Limb (tissue), 2 donors: Measurements from ENCODE around the gene CA10.

Experiments used
- DNase-seq, 2 donors: peaks; one replicate each; pipeline ENCODE4 v3.0.0-alpha.2; 2016; ENCODE audit errors: extremely low spot score in 2 of 2

CA10 gene

DNA sequence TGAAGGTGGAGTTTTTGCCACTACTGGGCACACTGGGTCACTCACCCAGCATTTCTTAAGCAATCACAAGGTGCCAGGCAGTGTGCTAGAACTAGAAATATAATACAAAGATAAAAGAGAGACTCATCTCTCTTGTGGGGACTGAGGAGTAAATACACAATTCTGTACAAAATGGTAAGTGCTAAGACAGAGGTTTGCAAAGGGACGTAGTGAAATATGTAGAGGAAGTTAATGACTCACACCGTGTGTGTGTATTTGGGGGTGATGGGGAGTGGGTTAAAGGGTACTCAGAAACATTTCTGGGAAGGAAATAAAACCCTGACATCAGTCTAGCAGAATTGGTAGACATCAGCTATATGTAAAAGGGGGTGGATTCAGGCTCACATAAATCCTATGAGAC is 389.3 kb downstream of the CA10 start:
- DNase-seq: no peak

DNA sequence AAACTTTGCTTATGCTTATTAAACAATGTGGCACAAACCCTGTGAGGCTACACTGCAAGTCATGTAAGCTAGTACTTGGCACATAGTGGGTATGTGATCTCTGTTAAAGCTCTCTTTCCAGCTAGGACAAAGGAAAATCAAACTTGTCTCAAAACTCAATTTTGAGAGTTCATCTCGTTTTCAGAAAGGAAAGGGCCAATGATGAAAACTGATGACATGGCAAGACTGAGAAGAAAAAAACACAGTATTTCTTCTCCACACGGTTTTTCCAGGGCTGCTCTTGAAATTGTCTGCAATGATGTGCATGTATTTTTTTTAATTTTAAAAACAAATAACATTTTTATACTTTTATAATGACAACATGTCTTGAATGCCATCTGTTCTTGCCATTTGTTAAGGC is 389.8 kb downstream of the CA10 start:
- no peak for DNase-seq

DNA sequence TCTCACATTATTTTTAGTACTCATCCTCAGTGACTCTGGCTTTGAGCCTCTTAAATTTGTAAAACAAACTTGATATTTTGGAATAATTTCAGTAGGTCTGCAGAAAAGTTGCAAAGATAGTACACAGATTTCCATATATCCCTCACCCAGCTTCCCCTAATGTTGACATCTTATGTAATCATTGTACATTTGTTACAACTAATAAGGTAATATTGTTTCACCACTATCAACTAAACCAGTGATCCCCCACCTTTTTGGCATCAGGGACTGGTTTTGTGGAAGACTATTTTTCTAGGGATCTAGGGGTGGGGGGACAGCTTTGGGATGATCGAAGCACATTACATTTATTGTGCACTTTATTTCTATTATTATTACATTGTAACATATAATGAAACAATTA is 391.2 kb downstream of the CA10 start:
- DNase-seq: no peak

DNA sequence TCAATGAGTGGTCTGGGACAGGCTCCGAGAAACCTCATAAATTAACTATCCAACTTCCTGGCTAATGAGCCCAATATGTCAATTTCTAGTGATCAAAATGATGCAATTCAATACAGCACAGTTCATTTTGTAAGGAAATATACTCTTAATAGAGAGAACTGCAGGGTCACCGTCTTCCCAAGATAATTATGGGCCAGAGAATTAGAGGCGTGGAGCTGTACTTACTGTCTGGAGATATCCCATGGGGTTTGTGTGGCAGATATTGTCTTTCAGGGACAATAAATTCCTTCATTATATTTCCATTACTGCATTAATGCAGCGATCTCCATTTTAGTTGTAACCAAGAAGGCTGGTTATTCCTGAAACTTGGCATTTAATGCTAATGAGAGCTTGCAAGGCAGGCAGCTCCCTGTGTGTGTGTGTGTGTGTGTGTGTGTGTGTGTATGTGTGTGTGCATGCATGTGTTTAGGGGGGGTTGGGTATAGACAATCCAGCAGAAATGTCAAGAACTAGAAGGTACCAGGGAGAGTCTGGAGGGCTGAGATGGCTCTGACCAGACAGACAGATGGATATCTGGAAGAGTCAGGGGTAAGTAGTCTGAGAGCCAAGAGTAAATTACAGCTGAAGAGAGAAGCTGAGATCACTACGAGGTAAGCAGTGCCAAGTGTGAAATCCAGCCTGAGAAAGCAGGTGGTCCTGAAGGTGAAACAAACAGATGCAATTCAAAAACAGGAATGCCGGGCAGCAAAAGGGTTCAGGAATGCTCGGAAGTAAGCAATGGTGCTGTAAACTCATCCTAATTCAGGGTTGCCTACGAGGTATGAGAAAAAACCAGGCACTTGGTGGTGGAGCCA is 393.0 kb downstream of the CA10 start:
- peak in 1 of 2 donors; percentile 40 for DNase-seq

DNA sequence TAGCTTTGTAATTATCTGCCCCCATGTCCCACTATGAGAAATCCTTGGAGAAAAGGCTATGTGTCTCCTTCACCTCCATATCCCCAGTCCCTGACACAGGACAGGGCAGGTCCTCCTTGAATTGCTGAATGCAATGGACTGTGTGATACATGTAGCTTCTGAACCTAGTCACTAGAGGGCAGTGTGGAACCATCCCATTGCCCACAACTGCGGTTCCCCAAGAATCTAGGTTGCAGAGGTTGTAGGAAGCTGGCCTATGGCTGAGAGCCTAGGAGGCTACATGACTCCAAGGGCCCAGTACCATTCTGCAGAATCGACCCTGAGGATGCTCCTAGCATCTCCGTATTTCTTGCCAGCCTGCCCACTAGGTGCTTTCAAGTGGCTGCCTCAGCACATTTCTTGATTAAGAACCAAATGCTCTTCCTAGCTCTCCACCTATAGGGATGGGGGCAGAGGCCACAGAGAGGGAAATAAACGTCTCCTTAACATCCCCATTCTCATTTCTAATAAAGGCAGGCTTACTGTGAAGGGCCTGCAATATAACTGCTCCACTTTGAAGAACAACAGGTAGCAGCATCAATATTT is 394.0 kb downstream of the CA10 start:
- DNase-seq: peak; percentile 74 to 77

DNA sequence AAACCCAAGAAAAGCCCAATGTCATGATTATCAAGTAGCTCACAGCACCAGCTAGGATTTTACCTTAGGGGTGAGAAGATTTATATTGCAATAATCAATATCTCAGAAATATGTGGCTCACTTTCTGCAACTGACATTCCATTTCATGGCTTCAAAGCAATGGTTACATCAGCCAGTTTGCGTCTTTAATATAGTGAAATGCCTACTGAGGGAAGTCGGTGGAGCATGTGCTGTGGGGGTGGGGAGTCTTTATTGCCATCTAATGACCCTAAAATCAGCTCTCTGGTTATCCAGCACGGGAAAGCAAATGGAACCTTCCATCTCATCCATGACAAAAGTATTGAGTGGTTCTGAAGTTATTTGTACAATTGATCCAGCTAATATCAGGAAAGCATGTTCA is 395.5 kb downstream of the CA10 start:
- no peak for DNase-seq

DNA sequence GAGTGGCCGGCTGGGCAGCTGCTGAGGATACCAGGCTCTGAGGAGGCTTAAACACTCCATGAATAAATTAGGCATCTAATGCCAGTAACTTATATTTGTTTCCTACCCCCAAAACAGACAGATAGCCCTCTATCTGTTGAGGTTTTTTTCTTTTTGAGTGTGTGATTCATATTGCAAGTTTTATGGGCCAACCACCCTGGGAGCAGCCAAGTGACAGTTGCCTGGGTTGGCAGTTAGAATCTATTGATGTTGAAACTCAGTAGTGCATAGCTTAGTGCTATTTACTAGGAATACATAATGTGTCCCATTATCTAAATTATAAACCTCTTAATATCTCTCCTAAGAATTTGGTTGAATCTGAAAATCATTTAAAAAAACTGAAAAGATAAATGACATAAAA is 397.4 kb downstream of the CA10 start:
- no peak for DNase-seq

DNA sequence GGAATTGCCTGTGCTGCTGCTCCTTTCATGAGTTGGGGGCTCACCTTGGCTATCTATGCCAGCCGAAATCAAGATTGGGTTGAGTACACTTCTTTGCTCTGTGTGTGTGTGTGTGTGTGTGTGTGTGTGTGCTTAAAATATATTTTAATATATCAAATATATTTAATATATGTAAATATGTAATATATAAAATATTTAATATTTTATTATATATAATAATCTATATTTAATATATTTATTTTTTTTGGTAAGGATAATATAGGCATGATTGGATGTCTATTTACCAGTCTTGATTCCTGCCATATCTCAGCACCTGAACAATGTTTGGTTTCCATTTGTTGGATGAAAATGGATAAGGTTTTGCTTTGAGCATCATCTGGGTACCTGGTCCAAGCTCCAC is 399.3 kb downstream of the CA10 start:
- no peak for DNase-seq

DNA sequence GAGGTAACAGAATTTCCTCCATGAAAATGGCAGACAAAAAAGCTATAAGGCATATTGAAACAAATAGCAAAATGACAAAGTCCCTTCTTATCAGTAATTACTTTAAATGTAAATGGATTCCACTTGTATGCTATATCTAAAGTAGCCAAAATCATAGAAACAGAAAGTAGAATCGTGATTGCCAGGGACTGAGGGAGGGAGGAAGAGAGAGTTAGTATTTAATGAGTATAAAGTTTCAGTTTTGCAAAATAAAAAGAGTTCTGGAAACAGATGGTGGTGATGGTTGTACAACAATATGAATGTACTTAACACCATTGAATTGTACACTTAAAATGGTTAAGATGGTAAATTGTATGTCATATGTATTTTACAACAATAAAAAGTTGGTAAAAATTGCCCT is 407.4 kb downstream of the CA10 start:
- DNase-seq: no peak

DNA sequence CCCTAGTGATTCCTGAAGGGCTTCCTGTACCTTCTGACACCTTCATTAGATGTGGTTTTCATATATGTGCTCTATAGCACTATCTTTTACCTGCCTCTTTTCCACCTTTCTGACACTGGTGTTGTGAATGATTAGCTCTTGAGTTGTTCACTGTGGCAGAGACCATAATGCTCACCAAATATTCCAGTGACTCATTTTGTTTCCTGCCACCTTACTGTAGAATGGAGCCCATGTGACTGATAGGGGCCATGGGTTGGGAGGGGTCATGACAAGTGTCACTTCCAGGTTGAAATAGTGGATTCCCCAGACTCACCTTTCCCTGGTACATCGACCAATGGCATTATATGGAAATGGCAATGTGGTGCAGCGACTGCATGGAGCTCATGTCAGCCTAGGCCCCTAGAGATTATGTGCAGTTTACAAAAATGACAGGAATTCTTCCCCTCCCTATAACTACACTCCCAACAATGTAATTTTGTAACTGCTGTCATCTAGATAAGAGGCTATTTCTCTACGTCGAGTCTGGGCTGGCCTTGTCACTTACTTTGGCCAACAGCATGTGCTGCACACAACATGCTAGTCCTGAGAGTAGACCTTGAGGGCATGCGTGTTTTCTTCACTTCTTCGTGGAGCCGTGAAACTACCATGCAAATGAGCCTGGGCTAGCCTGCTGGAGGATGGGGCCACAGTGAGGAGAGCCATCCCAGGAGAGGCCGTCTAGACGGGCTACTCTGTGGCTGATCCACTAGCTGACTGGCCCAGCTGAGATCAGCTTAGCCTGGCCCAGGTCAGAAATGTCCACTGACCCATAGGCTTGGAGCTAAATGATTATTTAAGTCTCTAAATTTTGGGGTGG is 409.5 kb downstream of the CA10 start:
- DNase-seq: no peak

DNA sequence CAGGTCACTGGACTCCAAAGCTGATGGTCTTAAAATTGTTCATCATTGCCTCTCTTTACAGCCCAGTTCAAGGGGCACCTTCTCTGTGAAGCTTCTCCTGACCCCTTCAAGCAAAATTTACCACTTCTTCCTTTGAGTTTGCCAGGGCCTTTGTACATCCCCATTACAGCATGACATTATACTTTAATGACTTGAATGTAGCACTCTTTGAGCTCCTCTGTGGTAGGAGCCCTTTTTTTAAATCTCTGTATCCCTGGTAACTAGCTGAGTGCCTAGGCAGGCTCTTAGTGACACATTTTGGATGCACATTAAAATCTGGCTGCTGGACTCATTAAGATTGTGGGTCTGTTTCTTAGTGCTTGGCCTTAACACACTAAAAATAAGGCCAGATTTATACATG is 412.1 kb downstream of the CA10 start:
- no peak for DNase-seq

DNA sequence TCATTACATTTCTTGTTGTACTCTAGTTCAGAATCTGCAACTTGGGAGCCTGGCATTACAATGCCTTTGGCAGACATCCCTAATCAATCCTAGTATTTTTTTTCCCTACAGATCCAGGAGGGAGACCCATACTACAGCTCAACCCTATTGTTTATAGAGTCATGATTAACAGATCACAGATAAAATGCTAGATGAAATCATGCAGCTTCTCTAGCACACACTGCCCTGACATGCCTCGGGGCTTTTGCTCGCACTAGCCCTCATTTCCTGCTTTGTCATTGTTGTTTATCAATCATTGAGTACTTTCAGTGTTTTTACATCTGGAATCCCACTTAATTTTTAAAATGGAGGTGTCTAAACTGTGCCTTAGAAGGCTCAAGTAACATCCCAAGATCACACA is 412.5 kb downstream of the CA10 start:
- DNase-seq: no peak

DNA sequence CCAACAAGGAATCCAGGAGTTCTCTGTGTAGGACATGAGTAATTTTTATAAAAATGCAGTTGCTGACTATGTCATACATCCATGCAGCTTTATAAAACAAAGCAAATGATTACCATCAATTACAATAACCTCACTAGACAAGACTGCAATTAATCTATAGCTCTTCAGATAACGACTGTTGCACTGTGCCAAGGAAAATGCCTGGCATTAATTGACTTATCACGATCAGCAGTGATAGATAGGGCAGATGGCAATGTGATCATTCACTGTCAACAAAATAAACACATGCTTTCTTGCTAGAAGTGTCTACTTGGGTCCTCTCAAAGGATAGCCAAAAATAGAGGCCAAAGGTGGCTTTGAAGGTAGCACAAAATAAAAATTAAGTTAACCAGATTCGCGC is 415.0 kb downstream of the CA10 start:
- no peak for DNase-seq

DNA sequence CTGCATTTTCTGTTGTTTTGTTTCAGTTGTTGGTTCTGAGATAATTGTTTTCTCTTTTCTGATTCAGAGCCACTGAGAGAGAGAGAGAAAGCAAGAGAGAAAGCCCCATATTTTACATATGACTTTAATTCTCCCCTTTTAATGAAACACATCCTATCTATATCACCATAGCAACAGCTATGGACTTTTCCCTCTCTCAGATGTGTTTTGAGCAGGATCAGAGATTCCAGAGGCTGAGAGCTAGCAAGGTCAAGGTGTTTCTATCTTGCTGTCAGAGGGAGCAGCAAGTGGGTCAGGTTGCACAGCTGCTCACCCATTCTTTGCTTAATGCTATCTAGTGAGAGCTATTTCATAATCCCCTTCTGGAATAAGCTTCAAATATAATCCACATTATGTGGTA is 415.9 kb downstream of the CA10 start:
- DNase-seq: no peak

DNA sequence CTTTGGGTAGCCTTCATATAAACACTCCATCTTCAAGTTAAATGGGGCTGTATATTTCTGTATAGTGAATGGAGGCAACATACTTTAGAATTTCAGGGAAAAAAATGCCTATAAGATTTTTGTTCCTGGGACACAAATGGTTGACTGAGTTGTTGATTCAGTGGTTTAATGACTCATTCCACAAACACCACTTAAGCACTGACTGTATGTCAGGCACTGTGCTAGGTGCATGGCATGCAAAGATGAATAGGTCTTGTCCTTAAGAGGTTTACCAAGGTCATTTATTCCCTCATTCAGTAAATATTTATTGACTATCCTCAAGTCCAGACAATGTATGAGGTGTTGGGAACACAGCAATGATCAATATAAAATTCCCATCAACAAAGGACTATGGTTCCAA is 417.1 kb downstream of the CA10 start:
- no peak for DNase-seq

DNA sequence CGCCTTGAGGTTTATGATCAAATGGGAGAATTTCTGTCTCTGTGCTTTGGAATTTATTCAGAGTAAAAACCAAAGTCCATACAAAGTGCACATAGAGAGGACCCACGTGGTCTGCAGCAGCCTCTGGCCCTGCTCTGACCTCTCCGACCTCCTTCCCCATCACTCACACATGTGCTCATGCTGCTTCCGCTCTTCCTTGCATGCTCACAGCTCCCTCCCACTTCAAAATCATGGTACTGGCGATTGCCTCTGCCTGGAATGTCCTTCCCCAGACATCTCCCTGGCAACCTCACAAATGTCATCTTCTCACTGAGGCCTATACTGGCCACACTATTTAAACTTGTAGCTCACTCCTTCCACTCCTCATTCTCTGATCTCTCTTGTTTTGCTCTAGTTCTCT is 418.0 kb downstream of the CA10 start:
- DNase-seq: no peak

DNA sequence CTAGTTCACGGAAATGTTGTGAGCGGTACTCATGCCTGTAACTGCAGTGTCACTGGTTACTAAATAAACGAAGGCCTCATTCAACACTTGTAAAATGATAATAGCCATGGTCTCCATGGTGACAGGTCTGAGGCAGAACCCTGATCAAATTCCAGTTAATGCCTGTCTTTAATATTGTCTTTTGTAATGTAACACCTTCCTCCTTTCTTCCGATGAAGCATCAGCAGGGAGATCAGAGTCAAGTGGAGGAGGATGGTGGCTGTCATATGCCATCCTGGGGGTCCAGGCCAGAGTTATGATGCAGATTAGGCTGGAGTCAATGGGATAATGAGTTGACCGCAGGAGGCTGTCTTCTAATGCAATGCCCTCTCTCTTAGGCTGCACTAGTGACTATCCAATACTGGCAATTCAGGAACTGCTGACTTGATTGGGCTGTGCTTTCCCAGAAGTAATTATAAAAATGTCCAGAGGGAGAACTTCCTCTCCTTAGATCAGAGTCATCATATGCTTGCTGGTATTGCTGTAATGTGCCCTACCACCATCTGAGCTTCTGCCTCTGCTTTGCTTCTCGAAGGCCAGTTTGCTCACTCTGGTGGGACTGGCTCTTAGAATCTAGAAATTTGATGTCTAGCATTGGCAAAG is 419.1 kb downstream of the CA10 start:
- DNase-seq: no peak

DNA sequence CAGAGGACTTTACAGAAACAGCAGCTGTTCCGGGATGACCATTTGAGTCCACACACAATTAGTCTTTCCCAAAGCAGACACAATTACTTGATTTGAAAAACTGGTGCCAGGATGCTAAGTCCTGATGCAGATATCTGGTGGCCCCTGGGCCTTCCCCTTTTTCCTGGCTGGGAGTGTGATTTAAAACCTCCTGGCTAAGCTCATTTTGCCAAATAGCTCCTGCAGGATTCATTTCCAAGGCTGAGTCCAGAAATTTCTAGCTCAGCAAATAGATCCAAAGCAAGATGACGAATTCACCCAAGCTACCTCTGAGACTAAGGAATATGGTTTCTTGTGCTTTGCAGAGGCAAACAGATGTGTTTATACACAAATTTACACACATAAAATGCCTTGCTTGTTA is 422.2 kb downstream of the CA10 start:
- peak in 1 of 2 donors; percentile 43 for DNase-seq

DNA sequence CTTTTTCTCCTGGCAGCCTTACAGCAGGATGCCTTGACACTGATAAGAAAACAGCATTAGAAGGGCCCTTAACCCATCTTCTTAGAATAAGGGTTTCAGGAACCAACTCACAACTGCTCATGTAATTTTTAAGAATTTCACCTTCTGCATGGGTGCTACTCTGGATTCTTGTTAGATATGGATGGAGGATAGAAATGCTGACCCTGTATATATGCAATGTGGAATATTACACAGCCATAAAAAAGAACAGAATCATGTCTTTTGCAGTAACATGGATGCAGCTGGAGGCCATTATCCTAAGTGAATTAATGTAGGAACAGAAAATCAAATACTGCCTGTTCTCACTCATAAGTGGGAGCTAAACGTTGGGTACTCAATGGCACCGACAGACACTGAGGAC is 423.5 kb downstream of the CA10 start:
- no peak for DNase-seq

DNA sequence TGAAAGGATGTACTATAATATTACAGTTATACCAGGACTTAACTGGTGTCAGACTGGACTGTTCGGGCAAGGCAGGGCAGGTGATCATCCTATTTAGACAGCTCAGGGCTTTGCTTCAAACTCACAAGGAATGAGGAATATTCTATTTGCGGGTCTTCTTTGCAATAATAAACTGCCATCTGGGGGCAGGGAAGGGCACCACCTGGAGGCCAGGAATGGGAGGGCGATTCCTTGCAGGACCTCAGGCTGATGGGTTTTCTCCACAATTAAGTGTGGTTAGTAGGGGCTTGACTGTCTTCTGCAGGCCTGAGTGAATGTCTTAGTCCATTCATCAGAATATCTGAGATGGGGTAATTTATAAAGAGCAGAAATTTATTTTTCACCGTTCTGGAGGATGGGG is 424.1 kb downstream of the CA10 start:
- DNase-seq: no peak

DNA sequence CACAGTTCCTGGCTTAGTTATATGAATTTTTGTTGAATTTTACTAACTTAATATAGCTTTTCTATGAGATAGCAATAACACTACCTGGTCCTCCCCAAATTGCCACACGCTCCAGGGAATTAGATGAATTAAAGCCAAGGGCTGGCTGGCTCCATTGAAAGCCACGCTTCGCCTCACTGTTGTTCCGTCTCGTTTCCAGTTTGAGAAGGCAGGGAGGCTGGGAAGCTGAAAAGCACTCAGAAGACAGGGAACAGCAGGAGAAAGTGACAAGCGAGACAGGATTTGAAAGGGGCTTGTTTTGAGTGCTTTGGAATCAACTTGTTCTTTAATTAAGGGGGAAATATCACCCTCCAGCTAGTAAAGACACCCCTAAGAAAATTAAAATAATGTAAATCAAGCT is 425.3 kb downstream of the CA10 start:
- no peak for DNase-seq
